ENCODE measurements around the gene PSMD11. TPM values are rescaled to one million over a fixed set of nuclear protein-coding genes. Genes with fewer than 3 reads are reported as not detected.

Gene PSMD11
- total and polyA plus RNA-seq, 2 donors (not counting 3 experiments of a cell fraction or from before 2014, with no cell fraction given), result 59.4 to 153 TPM

GRCh38 chr17:32496395-32497073, 52.2 kb downstream of the PSMD11 start:
- H3K27me3 ChIP-seq (ENCODE audit: control insufficient read depth in 2 of 2, insufficient read depth in 2 of 2, low read length in 2 of 2), result no peaks in the 10 kb centered on the region
- TF ChIP-seq JUN (IDR thresholded peaks at IDR 0.05; ENCODE audit: borderline replicate concordance, insufficient read depth, insufficient read length, low read depth), result no peak
- TF ChIP-seq MYC (IDR thresholded peaks at IDR 0.05; ENCODE audit: low read depth, low read length), result no peak
- no peak for TF ChIP-seq GATA2 (IDR thresholded peaks at IDR 0.05; ENCODE audit: insufficient read depth, insufficient read length, low read depth, low read length)
- no peak for TF ChIP-seq FOS (IDR thresholded peaks at IDR 0.05; ENCODE audit: borderline replicate concordance, insufficient read depth, low read length)
- no peak for TF ChIP-seq POLR2AphosphoS5 (IDR thresholded peaks at IDR 0.05; ENCODE audit: insufficient read depth, low read depth, low read length)
- dilution Hi-C loops (cut with MboI; ENCODE audit: extremely low pct_ligation_motif_present, low sequenced_read_pairs), result no loop called here
- no peak overlapping the region for H3K4me2 ChIP-seq (ENCODE audit: insufficient read depth, low read length)
- H2AFZ ChIP-seq (ENCODE audit: low read depth, low read length), result no peak overlapping the region
- CTCF ChIA-PET, result interaction anchor here (1.5 kb wide), 1 partner anchor 13 kb away, joined by 4 read pairs; no protein-coding TSS in a partner anchor
- intact Hi-C loops (cut with micrococcal nuclease), result no loop called here
- no peaks in the 10 kb centered on the region for H3K36me3 ChIP-seq (ENCODE audit: control insufficient read depth in 2 of 2, extremely low read depth in 1 of 2, insufficient read depth in 2 of 2, low read length in 2 of 2)
- POLR2A ChIA-PET, result no interaction called here
- DNase-seq (ENCODE audit: low read depth, low spot score), result no peak
- FAIRE-seq, result no peak
- no peaks in the 10 kb centered on the region for H3K9me3 ChIP-seq (replicated peaks; ENCODE audit: control insufficient read depth, insufficient read depth, low read length)
- no peaks in the 10 kb centered on the region for H3K9me1 ChIP-seq (replicated peaks; ENCODE audit: control insufficient read depth, extremely low read depth, insufficient read depth, low read length)
- no peak overlapping the region for H3K4me3 ChIP-seq (replicated peaks in 1 of 3; ENCODE audit: insufficient read depth in 1 of 3, low read depth in 1 of 3, low read length in 3 of 3)
- H3K9ac ChIP-seq (replicated peaks; ENCODE audit: extremely low read depth, insufficient read depth, low read length), result no peak overlapping the region
- H3K27ac ChIP-seq (ENCODE audit: insufficient read depth, low read depth, low read length), result no peak overlapping the region
- no peaks in the 10 kb centered on the region for H4K20me1 ChIP-seq (replicated peaks; ENCODE audit: control insufficient read depth, extremely low read depth, insufficient read depth, low read length)
- H3K4me1 ChIP-seq (ENCODE audit: control insufficient read depth, extremely low read depth, insufficient read depth, low read length), result no peaks in the 10 kb centered on the region
- BruUV-seq (replicated peaks), result no TSS peak
- no peaks in the 10 kb centered on the region for H3K79me2 ChIP-seq (ENCODE audit: control insufficient read depth, insufficient read depth, low read length)

GRCh38 chr17:32497431-32498205, 53.3 kb downstream of the PSMD11 start:
- ChIA-PET CTCF (interaction anchor here (0.8 to 1.4 kb wide), 2 partner anchors 36 to 139 kb away, joined by 3 read pairs; no protein-coding TSS in a partner anchor), POLR2A (no interaction called here)
- FAIRE-seq (no peak), DNase-seq (ENCODE audit: low read depth, low spot score) (no peak)
- H2AFZ ChIP-seq (ENCODE audit: low read depth, low read length), result no peak overlapping the region
- H3K4me3 ChIP-seq (replicated peaks in 1 of 3; ENCODE audit: insufficient read depth in 1 of 3, low read depth in 1 of 3, low read length in 3 of 3), result no peak overlapping the region
- H3K9me1 ChIP-seq (replicated peaks; ENCODE audit: control insufficient read depth, extremely low read depth, insufficient read depth, low read length), result no peaks in the 10 kb centered on the region
- dilution Hi-C loops (cut with MboI; ENCODE audit: extremely low pct_ligation_motif_present, low sequenced_read_pairs) (no loop called here), intact Hi-C loops (cut with micrococcal nuclease) (no loop called here)
- no peaks in the 10 kb centered on the region for H3K27me3 ChIP-seq (ENCODE audit: control insufficient read depth in 2 of 2, insufficient read depth in 2 of 2, low read length in 2 of 2)
- H3K9ac ChIP-seq (replicated peaks; ENCODE audit: extremely low read depth, insufficient read depth, low read length), result no peak overlapping the region
- TF ChIP-seq CTCF (IDR thresholded peaks at IDR 0.05; ENCODE audit: extremely low read depth in 1 of 2, insufficient read depth in 1 of 2, low read depth in 1 of 2, low read length in 2 of 2) (no peak), MAX (IDR thresholded peaks at IDR 0.05; ENCODE audit: insufficient read depth, insufficient read length) (no peak), EZH2 (IDR thresholded peaks at IDR 0.05; ENCODE audit: borderline replicate concordance, low read depth, low read length, severe bottlenecking) (no peak), JUN (IDR thresholded peaks at IDR 0.05; ENCODE audit: borderline replicate concordance, insufficient read depth, insufficient read length, low read depth) (no peak), FOS (IDR thresholded peaks at IDR 0.05; ENCODE audit: borderline replicate concordance, insufficient read depth, low read length) (no peak), POLR2A (IDR thresholded peaks at IDR 0.05; ENCODE audit: low read depth, low read length) (no peak), GATA2 (IDR thresholded peaks at IDR 0.05; ENCODE audit: insufficient read depth, insufficient read length, low read depth, low read length) (no peak), POLR2AphosphoS5 (IDR thresholded peaks at IDR 0.05; ENCODE audit: insufficient read depth, low read depth, low read length) (no peak), MYC (IDR thresholded peaks at IDR 0.05; ENCODE audit: low read depth, low read length) (no peak)
- no peaks in the 10 kb centered on the region for H3K9me3 ChIP-seq (replicated peaks; ENCODE audit: control insufficient read depth, insufficient read depth, low read length)
- no TSS peak for BruUV-seq (replicated peaks)
- no peak overlapping the region for H3K4me2 ChIP-seq (ENCODE audit: insufficient read depth, low read length)
- no peak overlapping the region for H3K27ac ChIP-seq (ENCODE audit: insufficient read depth, low read depth, low read length)
- H4K20me1 ChIP-seq (replicated peaks; ENCODE audit: control insufficient read depth, extremely low read depth, insufficient read depth, low read length), result no peaks in the 10 kb centered on the region
- H3K79me2 ChIP-seq (ENCODE audit: control insufficient read depth, insufficient read depth, low read length), result no peaks in the 10 kb centered on the region
- no peaks in the 10 kb centered on the region for H3K36me3 ChIP-seq (ENCODE audit: control insufficient read depth in 2 of 2, extremely low read depth in 1 of 2, insufficient read depth in 2 of 2, low read length in 2 of 2)
- H3K4me1 ChIP-seq (ENCODE audit: control insufficient read depth, extremely low read depth, insufficient read depth, low read length), result no peaks in the 10 kb centered on the region
